Activated CD8-positive, alpha-beta memory T cell treated with anti-CD3 and anti-CD28 coated beads for 1 hour (primary cell): Measurements from ENCODE around the gene DTWD2.
"Not testable (repeated sequence)": the region's sequence is repeated elsewhere in the genome, so short reads cannot be mapped to it uniquely, and the experiment has no call there.

Source experiments
- DNase-seq, 2 donors: peaks; one replicate each; pipeline ENCODE4 v3.0.0-alpha.2; 2020; ENCODE audit warnings: low read depth in 1 of 2; ENCODE audit errors: extremely low read depth in 1 of 2

DTWD2 gene

GRCh38 chr5:118952992-118953651 lies 35.2 kb downstream of the DTWD2 start:
- DNase-seq: no peak

GRCh38 chr5:118952306-118952705 lies 36.0 kb downstream of the DTWD2 start:
- not testable (repeated sequence) for DNase-seq

DNA sequence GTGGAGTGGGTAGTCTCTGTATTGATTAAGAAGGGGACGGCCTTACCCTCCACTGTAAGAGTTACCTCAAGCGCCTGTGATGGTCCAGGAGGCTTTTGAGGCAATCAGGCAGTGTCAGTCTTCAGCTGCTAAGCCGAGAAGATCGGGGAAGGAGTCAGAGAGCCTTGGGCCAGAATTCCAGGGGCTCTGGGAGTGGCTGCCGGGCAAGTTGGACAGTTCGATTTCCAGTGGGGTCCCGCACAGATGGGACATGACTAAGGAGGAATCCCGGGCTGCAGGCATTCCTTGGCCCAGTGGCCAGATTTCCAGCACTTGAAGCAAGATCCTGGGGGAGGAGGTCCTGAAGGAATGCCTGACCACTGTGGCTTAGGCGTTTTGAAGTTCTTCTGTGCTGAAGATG lies 38.0 kb downstream of the DTWD2 start:
- DNase-seq: not testable (repeated sequence)

DNA sequence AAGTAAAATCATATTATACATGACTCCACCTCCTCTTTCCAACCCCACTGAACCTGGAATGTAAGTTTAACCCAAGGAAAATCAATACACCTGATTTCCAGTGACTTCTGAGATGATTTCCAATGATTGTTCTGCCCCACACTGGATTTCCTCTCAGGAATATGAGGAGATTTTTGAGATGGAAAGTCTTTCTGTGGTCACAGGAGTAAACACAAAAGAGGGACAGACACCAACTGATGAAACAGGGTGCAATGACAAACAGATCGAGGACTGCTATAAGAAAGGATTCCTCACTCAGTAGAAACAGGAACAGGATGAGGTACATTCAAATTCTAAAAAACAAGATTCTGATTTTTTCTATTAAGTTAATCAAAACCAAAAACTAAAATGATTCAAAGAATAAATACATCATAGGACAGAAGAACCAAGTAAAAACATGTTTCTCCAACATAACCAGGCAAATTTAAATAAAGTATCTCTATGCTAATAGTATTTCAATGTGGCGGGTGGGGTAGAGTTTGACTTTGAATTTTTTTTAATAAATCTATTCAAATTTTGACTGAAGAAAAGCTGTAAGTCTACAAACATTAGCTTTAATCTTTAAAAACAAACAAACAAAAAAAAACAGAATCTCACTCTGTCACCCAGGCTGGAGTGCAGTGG lies 42.1 kb downstream of the DTWD2 start:
- no peak for DNase-seq

GRCh38 chr5:118937393-118938061 lies 50.8 kb downstream of the DTWD2 start:
- no peak for DNase-seq

GRCh38 chr5:118933703-118934102 lies 54.6 kb downstream of the DTWD2 start:
- DNase-seq: no peak

GRCh38 chr5:118931564-118931963 lies 56.8 kb downstream of the DTWD2 start:
- no peak for DNase-seq

- DNase-seq: no peak
Measured at GRCh38 chr5:118924006-118924389, 64.3 kb downstream of the DTWD2 start.

DNA sequence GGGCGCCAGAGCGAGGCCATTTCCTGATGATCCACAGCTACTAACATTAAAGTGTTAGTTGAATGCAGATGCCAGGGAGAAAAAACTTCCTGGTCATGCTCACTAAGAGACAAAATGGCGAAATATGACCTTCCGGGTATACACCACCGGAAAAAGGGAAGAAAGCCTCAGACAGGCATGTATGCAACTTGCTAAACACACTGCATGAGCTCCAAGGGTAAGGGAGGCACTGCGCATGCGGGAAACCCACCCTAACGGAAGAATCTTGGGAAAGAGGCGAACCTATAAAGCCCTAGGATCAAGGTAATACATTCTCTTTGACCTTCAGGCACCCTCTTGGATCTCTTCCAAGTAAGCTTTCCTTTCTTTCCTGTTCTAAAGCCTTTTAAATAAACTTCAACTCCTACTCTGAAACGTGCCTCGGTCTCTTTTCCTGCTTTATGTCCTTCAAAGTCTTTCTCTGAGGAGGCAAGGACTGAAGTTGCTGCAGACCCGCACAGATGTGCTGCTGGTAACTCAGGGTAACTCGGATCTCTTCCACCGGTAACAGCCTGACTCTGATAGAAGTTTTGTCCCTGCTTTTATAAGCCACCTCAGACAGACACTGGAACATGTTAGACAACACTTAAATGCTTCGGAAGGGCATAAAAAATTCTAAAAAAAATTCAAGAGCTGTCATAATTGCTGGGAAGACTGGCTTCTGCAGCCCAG lies 64.9 kb downstream of the DTWD2 start:
- no peak for DNase-seq

GRCh38 chr5:118921866-118922265 lies 66.5 kb downstream of the DTWD2 start:
- DNase-seq: no peak

- no peak for DNase-seq
Measured at GRCh38 chr5:118919016-118919415, 69.3 kb downstream of the DTWD2 start.

DNA sequence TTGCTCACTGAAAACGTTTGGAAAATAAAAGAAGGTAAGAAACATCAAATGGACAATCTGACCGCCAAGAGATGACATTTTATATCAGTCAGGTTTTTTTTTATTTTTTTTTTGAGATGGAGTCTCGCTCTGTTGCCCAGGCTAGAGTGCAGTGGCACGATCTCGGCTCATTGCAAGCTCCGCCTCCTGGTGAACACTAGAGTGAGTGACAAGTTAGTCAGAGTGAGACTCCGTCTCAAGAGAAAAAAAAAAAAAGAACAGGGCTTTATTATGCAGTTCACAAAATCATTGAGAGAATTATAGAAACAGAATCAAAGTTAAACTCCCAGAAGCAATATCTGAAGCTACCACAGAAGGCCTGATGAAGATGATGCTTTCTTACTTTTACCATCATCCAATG lies 70.1 kb downstream of the DTWD2 start:
- no peak for DNase-seq

DNA sequence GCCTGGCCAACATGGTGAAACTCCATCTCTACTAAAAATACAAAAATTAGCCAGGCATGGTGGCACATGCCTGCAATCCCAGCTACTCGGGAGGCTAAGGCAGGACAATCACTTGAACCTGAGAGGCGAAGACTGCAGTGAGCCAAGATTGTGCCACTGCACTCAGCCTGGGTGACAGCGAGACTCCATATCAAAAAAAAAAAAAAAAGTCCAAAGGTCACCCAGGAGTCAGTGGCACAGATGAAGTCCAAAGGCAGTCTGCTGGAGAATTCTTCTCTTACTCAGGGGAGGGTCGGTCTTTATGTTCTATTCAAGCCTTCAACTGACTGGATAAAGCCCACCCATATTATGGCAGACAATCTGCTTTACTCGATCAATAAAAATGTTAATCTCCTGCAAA lies 80.8 kb downstream of the DTWD2 start:
- not testable (repeated sequence) for DNase-seq

DNA sequence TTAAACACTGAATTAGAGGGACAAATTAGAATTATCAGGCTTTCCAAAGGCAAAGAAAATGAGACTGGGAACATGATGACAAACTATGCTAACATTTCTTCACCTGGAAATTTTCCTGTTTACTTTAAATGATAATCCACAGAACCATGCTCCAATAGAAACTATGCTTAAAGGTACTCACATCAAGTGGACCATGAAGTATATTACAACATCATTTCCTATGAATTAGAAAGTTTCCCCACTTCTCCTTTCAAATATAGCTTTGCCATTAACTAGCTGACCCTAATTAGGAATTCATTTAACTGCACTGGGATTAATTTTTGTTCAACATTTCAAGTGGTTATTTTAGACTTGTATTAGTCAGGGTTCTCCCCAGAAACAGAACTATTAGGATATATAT lies 81.4 kb downstream of the DTWD2 start:
- DNase-seq: no peak

DNA sequence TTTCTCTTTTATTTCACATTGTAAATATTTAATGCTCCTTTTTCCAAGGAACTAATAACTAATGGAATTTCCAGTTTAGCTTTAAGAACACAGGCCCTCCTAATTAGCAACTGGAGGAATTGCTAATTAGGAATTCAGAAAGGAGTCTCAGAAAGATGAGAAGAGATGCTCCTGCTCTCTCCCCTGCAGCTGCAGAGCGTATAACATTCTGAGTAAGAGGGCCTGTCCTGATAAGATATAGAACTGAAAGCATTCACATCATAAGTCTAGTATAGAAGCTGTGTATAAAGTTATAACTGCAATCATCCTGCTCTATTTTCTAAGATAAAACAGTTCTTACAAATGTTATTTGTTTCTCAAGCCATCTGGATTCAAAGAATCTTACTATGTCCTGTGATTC lies 83.2 kb downstream of the DTWD2 start:
- DNase-seq: no peak

DNA sequence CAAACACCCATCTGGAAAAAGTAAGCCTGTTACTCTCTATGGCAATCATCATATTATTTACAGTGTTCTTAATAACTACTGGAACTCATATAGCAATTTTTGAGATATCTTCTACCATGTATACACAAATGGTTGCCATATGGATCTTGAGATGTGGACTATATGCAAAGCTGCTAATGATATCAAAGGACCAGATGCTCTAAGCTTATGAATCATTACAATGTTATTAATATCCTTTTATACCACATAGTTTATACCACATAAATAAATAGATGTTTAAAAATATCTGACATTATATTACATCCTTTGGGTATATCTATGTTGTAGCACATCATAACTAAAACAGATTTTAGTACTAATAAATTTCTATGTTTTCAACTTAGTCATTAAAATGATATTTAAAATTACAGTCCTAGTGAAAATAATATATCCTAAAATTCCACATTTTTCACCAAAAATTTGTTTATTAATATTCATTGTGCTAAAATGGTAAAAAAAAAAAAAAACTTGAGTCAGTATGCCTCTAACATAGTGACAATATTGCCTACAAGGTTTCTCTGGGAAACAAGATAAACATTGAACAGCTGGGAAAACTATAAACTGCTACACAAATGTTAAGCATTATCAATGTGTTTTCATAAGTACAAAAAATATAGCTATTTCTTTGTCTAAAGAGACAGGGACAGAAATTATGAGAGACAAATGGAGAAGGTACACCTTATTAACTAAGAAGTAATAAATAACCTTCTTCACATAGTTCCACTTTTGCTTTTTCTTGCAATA lies 85.5 kb downstream of the DTWD2 start:
- no peak for DNase-seq

- no peak for DNase-seq
Measured at GRCh38 chr5:118894709-118895108, 93.6 kb downstream of the DTWD2 start.

DNA sequence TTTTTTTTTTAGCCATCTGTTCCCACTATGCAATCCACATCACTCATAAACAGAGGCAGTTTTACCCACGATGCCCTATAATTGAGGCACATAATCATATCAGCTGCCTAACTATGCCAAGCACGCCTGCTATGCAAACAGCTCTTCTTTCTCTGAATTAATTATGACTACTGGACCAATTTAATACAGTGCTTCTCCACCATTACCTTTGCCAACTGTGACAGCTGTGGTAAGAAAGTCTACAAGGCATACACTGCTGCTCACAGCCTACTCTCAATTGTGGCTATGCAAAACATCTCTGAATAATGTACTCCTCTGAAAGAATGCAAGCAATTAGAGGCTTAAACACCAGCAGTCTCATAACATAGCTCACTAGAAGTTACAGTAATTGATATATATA lies 97.1 kb downstream of the DTWD2 start:
- DNase-seq: no peak

- no peak for DNase-seq
Measured at GRCh38 chr5:118889165-118889564, 99.2 kb downstream of the DTWD2 start.

GRCh38 chr5:118888556-118888955 lies 99.8 kb downstream of the DTWD2 start:
- DNase-seq: no peak

GRCh38 chr5:118883362-118883761 lies 105.0 kb downstream of the DTWD2 start:
- DNase-seq: no peak
